HCT116 (cell line): ENCODE results near the gene CCDC3.

ENCODE experiments used
- CEBPB ChIP-seq: IDR thresholded peaks from 2 replicates; pipeline ENCODE4 v1.6.1; 2012; ENCODE audit warnings: low read depth
- ELF1 ChIP-seq: IDR thresholded peaks from 2 replicates; pipeline ENCODE4 v1.6.1; 2012; ENCODE audit warnings: low read depth, borderline replicate concordance
- EZH2 ChIP-seq: fragments of 200-600 bp; sonication (generic); IDR thresholded peaks from 2 replicates; pipeline ENCODE4 v1.6.1; 2017; ENCODE audit warnings: antibody characterized with exemption, mixed run types
- FOSL1 ChIP-seq: IDR thresholded peaks from 2 replicates; pipeline ENCODE4 v1.6.1; 2012; ENCODE audit warnings: low read depth
- POLR2A ChIP-seq: IDR thresholded peaks from 2 replicates; pipeline ENCODE4 v1.7.0; 2011; ENCODE audit warnings: borderline replicate concordance; ENCODE audit not compliant: insufficient read depth, insufficient read length; ENCODE audit errors: extremely low read depth
- POLR2AphosphoS5 ChIP-seq: IDR thresholded peaks from 2 replicates; pipeline ENCODE4 v1.6.1; 2011; ENCODE audit warnings: mild to moderate bottlenecking, low read depth, low read length, moderate library complexity
- RAD21 ChIP-seq: IDR thresholded peaks from 2 replicates; pipeline ENCODE4 v1.6.1; 2012; ENCODE audit warnings: low read depth, mild to moderate bottlenecking
- SIN3A ChIP-seq: IDR thresholded peaks from 2 replicates; pipeline ENCODE4 v1.6.1; 2012; ENCODE audit warnings: low read depth
- TCF7L2 ChIP-seq: IDR thresholded peaks from 2 replicates; pipeline ENCODE4 v1.7.0; 2011; ENCODE audit warnings: borderline replicate concordance, inconsistent platforms; ENCODE audit not compliant: insufficient read depth, insufficient read length; ENCODE audit errors: extremely low read depth
- YY1 ChIP-seq: IDR thresholded peaks from 2 replicates; pipeline ENCODE4 v1.6.1; 2011; ENCODE audit warnings: low read length, low read depth, moderate library complexity, mild to moderate bottlenecking; ENCODE audit not compliant: insufficient replicate concordance; ENCODE audit errors: extremely low read depth
- TF ChIP-seq, protein P1 (sequence below), 3 experiments: fragments of 200-600 bp in 1 of 3; sonication (generic) in 1 of 3; IDR thresholded peaks in 2 of 3; conservative IDR thresholded peaks in 1 of 3; 2 replicates each; pipeline ENCODE4 v1.5.1; 2012 to 2017; ENCODE audit warnings: low read depth in 2 of 3, low read length in 2 of 3, antibody characterized with exemption in 1 of 3, borderline replicate concordance in 1 of 3, control low read depth in 1 of 3, mild to moderate bottlenecking in 1 of 3, mixed read lengths in 1 of 3, mixed run types in 1 of 3, moderate library complexity in 1 of 3; ENCODE audit not compliant: insufficient read depth in 1 of 3

DNA sequence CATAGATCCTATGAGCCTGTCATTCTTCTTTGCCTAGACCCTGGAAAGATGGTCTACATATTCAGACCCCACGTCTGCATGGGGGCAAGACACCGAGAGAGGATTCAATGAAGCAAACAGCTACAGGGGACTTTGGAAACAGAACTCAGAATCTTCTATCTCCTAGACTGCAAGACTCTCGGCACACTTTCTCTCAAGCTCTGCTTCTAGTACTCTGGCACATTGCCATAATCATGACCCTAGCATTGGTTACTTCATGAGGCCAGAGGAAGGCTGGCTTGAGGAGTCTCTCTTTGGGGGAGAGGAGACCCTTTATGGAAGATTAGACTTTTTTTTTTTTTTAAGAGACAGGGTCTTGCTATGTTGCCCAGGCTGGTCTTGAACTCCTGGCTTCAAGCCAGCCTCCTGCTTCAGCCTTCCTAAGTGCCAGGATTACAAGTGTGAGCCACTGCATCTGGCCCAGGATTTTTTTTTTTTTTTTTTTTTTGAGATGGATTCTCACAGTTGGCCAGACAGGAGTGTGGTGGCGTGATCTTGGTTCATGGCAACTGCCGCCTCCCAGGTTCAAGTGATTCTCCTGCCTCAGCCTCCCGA is 20.7 kb downstream of the CCDC3 start:
- TF ChIP-seq TCF7L2 (no peak), POLR2A (no peak), ELF1 (no peak), SIN3A (no peak), FOSL1 (no peak), CEBPB (no peak), RAD21 (no peak), POLR2AphosphoS5 (no peak), EZH2 (no peak), YY1 (no peak)
- TF ChIP-seq, protein P1, sequence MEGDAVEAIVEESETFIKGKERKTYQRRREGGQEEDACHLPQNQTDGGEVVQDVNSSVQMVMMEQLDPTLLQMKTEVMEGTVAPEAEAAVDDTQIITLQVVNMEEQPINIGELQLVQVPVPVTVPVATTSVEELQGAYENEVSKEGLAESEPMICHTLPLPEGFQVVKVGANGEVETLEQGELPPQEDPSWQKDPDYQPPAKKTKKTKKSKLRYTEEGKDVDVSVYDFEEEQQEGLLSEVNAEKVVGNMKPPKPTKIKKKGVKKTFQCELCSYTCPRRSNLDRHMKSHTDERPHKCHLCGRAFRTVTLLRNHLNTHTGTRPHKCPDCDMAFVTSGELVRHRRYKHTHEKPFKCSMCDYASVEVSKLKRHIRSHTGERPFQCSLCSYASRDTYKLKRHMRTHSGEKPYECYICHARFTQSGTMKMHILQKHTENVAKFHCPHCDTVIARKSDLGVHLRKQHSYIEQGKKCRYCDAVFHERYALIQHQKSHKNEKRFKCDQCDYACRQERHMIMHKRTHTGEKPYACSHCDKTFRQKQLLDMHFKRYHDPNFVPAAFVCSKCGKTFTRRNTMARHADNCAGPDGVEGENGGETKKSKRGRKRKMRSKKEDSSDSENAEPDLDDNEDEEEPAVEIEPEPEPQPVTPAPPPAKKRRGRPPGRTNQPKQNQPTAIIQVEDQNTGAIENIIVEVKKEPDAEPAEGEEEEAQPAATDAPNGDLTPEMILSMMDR (IDR thresholded peaks at IDR 0.05 in 2 of 3, conservative IDR thresholded peaks at IDR 0.05 in 1 of 3; ENCODE audit: borderline replicate concordance in 1 of 3, insufficient read depth in 1 of 3, low read depth in 2 of 3, low read length in 2 of 3): no peak
